ENCODE results near the gene RAVER1. TPM values are rescaled to one million over a fixed set of nuclear protein-coding genes. Genes with fewer than 3 reads are reported as not detected.

RAVER1 gene
- total and polyA plus RNA-seq, 2 donors (not counting 3 experiments of a cell fraction or from before 2014, with no cell fraction given) = 5.2 to 47.6 TPM

GRCh38 chr19:10335352-10335985 is 2.1 kb upstream of the RAVER1 start:
- POLR2A ChIA-PET = no interaction called here
- Histone ChIP-seq H3K9me1 (replicated peaks; ENCODE audit: control insufficient read depth, extremely low read depth, insufficient read depth, low read length) (no peaks in the 10 kb centered on the region), H3K4me2 (ENCODE audit: insufficient read depth, low read length) (no peak overlapping the region), H3K4me3 (replicated peaks in 1 of 3; ENCODE audit: insufficient read depth in 1 of 3, low read depth in 1 of 3, low read length in 3 of 3) (no peak overlapping the region), H3K27me3 (ENCODE audit: control insufficient read depth in 2 of 2, insufficient read depth in 2 of 2, low read length in 2 of 2) (no peaks in the 10 kb centered on the region), H3K36me3 (ENCODE audit: control insufficient read depth in 2 of 2, extremely low read depth in 1 of 2, insufficient read depth in 2 of 2, low read length in 2 of 2) (no peaks in the 10 kb centered on the region), H3K27ac (ENCODE audit: insufficient read depth, low read depth, low read length) (no peak overlapping the region), H4K20me1 (replicated peaks; ENCODE audit: control insufficient read depth, extremely low read depth, insufficient read depth, low read length) (no peaks in the 10 kb centered on the region), H3K4me1 (ENCODE audit: control insufficient read depth, extremely low read depth, insufficient read depth, low read length) (peaks cover 16% of the 10 kb centered on the region), H3K9me3 (replicated peaks; ENCODE audit: control insufficient read depth, insufficient read depth, low read length) (no peaks in the 10 kb centered on the region), H3K79me2 (ENCODE audit: control insufficient read depth, insufficient read depth, low read length) (peaks cover 20% of the 10 kb centered on the region), H2AFZ (ENCODE audit: low read depth, low read length) (peak overlapping the region; percentile 67), H3K9ac (replicated peaks; ENCODE audit: extremely low read depth, insufficient read depth, low read length) (no peak overlapping the region)
- TF ChIP-seq CTCF (IDR thresholded peaks at IDR 0.05; ENCODE audit: extremely low read depth in 1 of 2, insufficient read depth in 1 of 2, low read depth in 1 of 2, low read length in 2 of 2) (no peak), FOS (IDR thresholded peaks at IDR 0.05; ENCODE audit: borderline replicate concordance, insufficient read depth, low read length) (no peak), POLR2AphosphoS5 (IDR thresholded peaks at IDR 0.05; ENCODE audit: insufficient read depth, low read depth, low read length) (no peak), MYC (IDR thresholded peaks at IDR 0.05; ENCODE audit: low read depth, low read length) (no peak), EZH2 (IDR thresholded peaks at IDR 0.05; ENCODE audit: borderline replicate concordance, low read depth, low read length, severe bottlenecking) (no peak), GATA2 (IDR thresholded peaks at IDR 0.05; ENCODE audit: insufficient read depth, insufficient read length, low read depth, low read length) (no peak), JUN (IDR thresholded peaks at IDR 0.05; ENCODE audit: borderline replicate concordance, insufficient read depth, insufficient read length, low read depth) (no peak), MAX (IDR thresholded peaks at IDR 0.05; ENCODE audit: insufficient read depth, insufficient read length) (no peak), POLR2A (IDR thresholded peaks at IDR 0.05; ENCODE audit: low read depth, low read length) (no peak)
- BruUV-seq (replicated peaks) = no TSS peak
- dilution Hi-C loops (cut with MboI; ENCODE audit: extremely low pct_ligation_motif_present, low sequenced_read_pairs) (no loop called here), intact Hi-C loops (cut with micrococcal nuclease) (loop anchor here (2.0 kb wide), 1 partner anchor 45 kb away; no protein-coding TSS in a partner anchor)
- FAIRE-seq (no peak), DNase-seq (ENCODE audit: low read depth, low spot score) (no peak)
- CTCF ChIA-PET = interaction anchor here (1.0 to 3.5 kb wide), 5 partner anchors 44 to 76 kb away, joined by 4 to 23 read pairs (median 17); partner anchors contain the start of genes ICAM1 and TYK2

Measured in endothelial cell of umbilical vein (primary cell).